Natural killer cell (primary cell): ENCODE measurements around the gene CEP131. TPM values are rescaled to one million over a fixed set of nuclear protein-coding genes. Genes with fewer than 3 reads are reported as not detected.

Source experiments
- ATAC-seq, 3 donors: fragments of 150-1000 bp in 2 of 3; fragments of 200-7000 bp in 1 of 3; cut with Tn5 transposase; 1 replicate in 1 of 3; 2 replicates in 2 of 3; pipeline ENCODE4 v1.10.0; 2021; ENCODE audit warnings: mild to moderate bottlenecking in 2 of 3, moderate library complexity in 2 of 3
- DNase-seq, 2 donors: peaks; one replicate each; pipeline versions ENCODE4 v3.0.0 to v3.0.0-alpha.2; 2013 to 2021; ENCODE audit warnings: mixed read lengths in 1 of 2
- H3K27ac ChIP-seq: one replicate; pipeline ENCODE4 v1.5.1; 2013; ENCODE audit warnings: mild to moderate bottlenecking, low read length
- H3K27me3 ChIP-seq: one replicate; pipeline ENCODE4 v1.6.1; 2013; ENCODE audit warnings: low read length; ENCODE audit not compliant: control insufficient read depth, insufficient read depth
- H3K36me3 ChIP-seq: one replicate; pipeline ENCODE4 v1.6.1; 2013; ENCODE audit warnings: low read length; ENCODE audit not compliant: control insufficient read depth, insufficient read depth
- H3K4me1 ChIP-seq: one replicate; pipeline ENCODE4 v1.6.1; 2013; ENCODE audit warnings: low read length; ENCODE audit not compliant: control insufficient read depth, insufficient read depth
- H3K4me3 ChIP-seq: one replicate; pipeline ENCODE4 v1.5.1; 2013; ENCODE audit warnings: low read length
- H3K9me3 ChIP-seq: one replicate; pipeline ENCODE4 v1.6.1; 2013; ENCODE audit warnings: low read length; ENCODE audit not compliant: control insufficient read depth, insufficient read depth
- H3K27ac Mint-ChIP-seq, 2 donors: one replicate each; pipeline ENCODE4 v1.8.0; 2022; ENCODE audit warnings: mild to moderate bottlenecking in 2 of 2, mixed read lengths in 2 of 2, moderate library complexity in 1 of 2
- H3K27me3 Mint-ChIP-seq, 2 donors: one replicate each; pipeline ENCODE4 v1.8.0; 2022; ENCODE audit warnings: low read depth in 2 of 2, mixed read lengths in 2 of 2
- H3K36me3 Mint-ChIP-seq: one replicate; pipeline ENCODE4 v1.8.0; 2022; ENCODE audit warnings: mixed read lengths
- H3K4me1 Mint-ChIP-seq, 2 donors: one replicate each; pipeline ENCODE4 v1.8.0; 2022; ENCODE audit warnings: mixed read lengths in 2 of 2
- H3K4me3 Mint-ChIP-seq: one replicate; pipeline ENCODE4 v1.8.0; 2022; ENCODE audit warnings: mild to moderate bottlenecking, moderate library complexity, mixed read lengths
- H3K9me3 Mint-ChIP-seq, 2 donors: one replicate each; pipeline ENCODE4 v1.8.0; 2022; ENCODE audit warnings: mixed read lengths in 2 of 2
- CTCF ChIP-seq: fragments of 200-600 bp; IDR thresholded peaks from one replicate; pipeline ENCODE4 v1.8.0; 2022; ENCODE audit warnings: antibody characterized with exemption
- WGBS: methylation state at CpG from one replicate; pipeline ENCODE4 v1.1.7; 2013; ENCODE audit warnings: missing lambda C conversion rate; ENCODE audit not compliant: insufficient coverage; 5-methylcytosine and 5-hydroxymethylcytosine counted together
- intact Hi-C: fragments of 100-400 bp; cut with micrococcal nuclease; formaldehyde crosslinking; loops from one replicate; pipeline ENCODE4 v1.14.2; 2022
- total RNA-seq, 4 donors: library from RNA; stranded (reverse); fragments of 120-200 nt in 1 of 4; gene quantifications; one replicate each; pipeline versions ENCODE4 v1.2.3 to v1.2.4, GENCODE V29; 2013 to 2022

CEP131 gene
- total RNA-seq, 3 donors from 2014 or later (not counting 1 experiment from before 2014, with no cell fraction given) = 9.9 to 11.4 (median 10.0) TPM

- Mint-ChIP-seq H3K36me3 (no peaks in the 10 kb centered on the region), H3K27ac (no peak within 1 kb of the TSS), H3K27me3 (peaks cover 0 to 7% of the 10 kb centered on the region in 2 donors), H3K9me3 (no peaks in the 10 kb centered on the region), H3K4me3 (peak within 1 kb of the TSS; percentile 80), H3K4me1 (peaks cover 2 to 3% of the 10 kb centered on the region in 2 donors)
- Histone ChIP-seq H3K27me3 (peaks cover 14% of the 10 kb centered on the region), H3K4me3 (no peak within 1 kb of the TSS), H3K9me3 (no peaks in the 10 kb centered on the region), H3K4me1 (peaks cover 8% of the 10 kb centered on the region), H3K27ac (no peak within 1 kb of the TSS), H3K36me3 (no peaks in the 10 kb centered on the region)
- peak in 1 of 3 donors; percentile 51 for ATAC-seq
- WGBS = under 1% methylated on average over 43 of the region's 62 CpGs
- no peak for TF ChIP-seq CTCF
- intact Hi-C loops = no loop called here
- no peak for DNase-seq
Measured at GRCh38 chr17:81166033-81166492, 56.7 kb downstream of the CEP131 start, which contains the start of gene AATK. AATK (minus strand) TSS chr17:81166221; CDS start chr17:81165992, 229 bp downstream.

DNA sequence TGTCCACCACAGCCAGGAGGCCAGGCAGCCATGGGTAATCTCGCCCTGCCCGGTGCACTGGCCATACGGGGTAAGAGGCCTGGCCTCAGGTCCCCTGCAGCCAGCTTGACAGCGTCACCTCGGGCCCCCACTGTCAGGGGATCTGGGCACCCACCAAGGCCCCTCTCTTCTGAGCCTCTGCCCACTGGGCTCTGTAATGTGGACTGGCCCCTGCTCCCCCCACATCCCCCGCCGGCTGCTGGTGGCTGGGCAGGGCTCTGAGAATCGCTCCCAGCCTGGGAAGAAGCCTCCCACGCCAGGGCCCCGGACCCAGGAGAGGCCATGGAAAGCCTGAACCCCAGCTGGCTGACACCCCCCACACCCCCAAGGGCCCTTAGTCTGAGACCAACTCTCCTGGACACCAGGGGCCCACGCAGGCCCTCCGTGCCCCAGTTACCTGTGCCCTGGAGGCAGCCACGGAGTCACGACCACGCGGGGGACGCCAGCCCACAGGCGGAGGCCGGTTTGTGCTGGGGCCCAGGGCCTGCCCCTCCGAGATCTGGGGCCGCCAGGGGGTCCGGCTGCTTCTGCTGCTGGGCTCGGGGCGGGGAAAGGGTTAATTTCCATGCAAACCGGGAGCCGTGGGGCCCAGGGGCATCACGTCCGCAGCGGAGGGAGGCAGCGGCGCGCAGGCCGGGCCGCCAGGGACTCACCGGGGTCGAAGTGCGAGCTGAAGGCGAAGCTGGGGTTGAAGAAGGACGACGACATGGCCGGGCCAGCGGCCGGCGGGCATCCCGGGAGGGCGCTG lies 57.3 kb downstream of the CEP131 start, which contains the start of gene PVALEF:
Gene PVALEF, plus strand, starts transcription at position 262 of the 787 bp plus-strand sequence. CDS start 15,720 bp downstream, outside the sequence.
- no peak within 1 kb of the TSS for H3K27ac Mint-ChIP-seq
- 36% methylated on average over 46 of the region's 46 CpGs for WGBS
- peak within 1 kb of the TSS; percentile 80 for H3K4me3 Mint-ChIP-seq

DNA sequence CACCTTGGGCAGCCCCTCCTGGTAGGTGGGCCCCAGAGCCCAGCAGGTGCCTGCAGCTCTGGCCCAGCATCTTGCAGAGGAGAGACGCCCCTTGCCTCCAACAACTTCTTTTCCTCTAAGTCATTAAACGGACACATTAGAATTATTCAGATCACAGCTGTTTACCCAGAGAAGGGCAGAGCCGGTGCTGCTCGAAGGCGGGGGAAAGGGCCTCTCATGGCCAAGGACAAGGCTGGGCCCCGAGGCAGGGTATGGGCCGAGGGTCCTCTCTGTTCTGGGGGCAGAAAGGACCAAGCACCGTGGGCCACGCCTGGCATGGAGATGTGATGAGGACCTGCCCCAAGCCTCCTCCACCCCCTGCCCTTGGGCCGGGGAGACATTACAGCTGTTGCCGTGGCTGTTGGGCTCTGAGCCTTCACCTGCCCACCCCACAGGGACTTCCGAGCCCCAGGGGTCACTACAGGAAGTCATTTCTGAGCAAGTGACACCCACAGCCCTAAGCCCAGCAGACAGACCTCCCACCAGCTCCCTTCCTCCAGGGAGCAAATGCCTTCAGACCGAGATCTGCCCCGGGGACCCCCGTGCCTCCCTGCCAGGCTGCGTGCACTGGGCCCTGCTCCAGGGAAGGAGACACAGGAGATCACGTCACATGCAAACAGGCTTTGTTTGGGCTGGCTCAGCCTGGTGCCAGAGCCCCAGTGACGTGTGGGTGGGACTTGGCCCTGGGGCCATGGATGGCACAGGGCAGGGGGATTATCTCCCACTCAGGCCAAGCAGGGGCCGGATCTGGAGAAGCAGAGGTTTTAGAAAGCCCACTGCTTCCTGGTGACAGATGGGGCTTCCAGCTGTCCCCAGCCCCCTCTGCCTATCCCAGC lies 58.2 kb downstream of the CEP131 start:
- H3K9me3 Mint-ChIP-seq = no peaks in the 10 kb centered on the region
- H3K9me3 ChIP-seq = no peaks in the 10 kb centered on the region
- no peak for ATAC-seq
- H3K27ac ChIP-seq = no peak overlapping the region
- peaks cover 21% of the 10 kb centered on the region for H3K4me1 ChIP-seq
- 77% methylated on average over 19 of the region's 19 CpGs for WGBS
- peaks cover 4 to 12% of the 10 kb centered on the region in 2 donors for H3K4me1 Mint-ChIP-seq
- intact Hi-C loops = no loop called here
- peak overlapping the region; percentile 49 for H3K4me3 Mint-ChIP-seq
- peaks cover 0 to 7% of the 10 kb centered on the region in 2 donors for H3K27me3 Mint-ChIP-seq
- no peak for TF ChIP-seq CTCF
- H3K27me3 ChIP-seq = peaks cover 14% of the 10 kb centered on the region
- H3K27ac Mint-ChIP-seq = no peak overlapping the region
- H3K36me3 ChIP-seq = no peaks in the 10 kb centered on the region
- H3K36me3 Mint-ChIP-seq = no peaks in the 10 kb centered on the region
- DNase-seq = no peak
- H3K4me3 ChIP-seq = no peak overlapping the region

More for the DNA sequence above, 57.3 kb downstream of the CEP131 start, which contains the start of gene PVALEF:
- peak in 2 of 3 donors; percentile 49 to 50 for ATAC-seq
- H3K4me1 ChIP-seq = peaks cover 15% of the 10 kb centered on the region
- H3K9me3 ChIP-seq = no peaks in the 10 kb centered on the region
- intact Hi-C loops = no loop called here
- Mint-ChIP-seq H3K9me3 (no peaks in the 10 kb centered on the region), H3K27me3 (peaks cover 0 to 7% of the 10 kb centered on the region in 2 donors), H3K36me3 (no peaks in the 10 kb centered on the region), H3K4me1 (peaks cover 4 to 9% of the 10 kb centered on the region in 2 donors)
- TF ChIP-seq CTCF = no peak
- H3K27me3 ChIP-seq = peaks cover 14% of the 10 kb centered on the region
- H3K36me3 ChIP-seq = no peaks in the 10 kb centered on the region
- H3K4me3 ChIP-seq = no peak within 1 kb of the TSS
- no peak for DNase-seq
- no peak within 1 kb of the TSS for H3K27ac ChIP-seq
